ENCODE data around the gene ARHGEF19. TPM values are rescaled to one million over a fixed set of nuclear protein-coding genes. Genes with fewer than 3 reads are reported as not detected.

The ARHGEF19 gene
- total and polyA plus RNA-seq, 10 of the 15 experiments (the other 5 are each of a cell fraction or from before 2014, with no cell fraction given), result 0.15 to 2.9 (median 0.67) TPM; not detected in 1

DNA sequence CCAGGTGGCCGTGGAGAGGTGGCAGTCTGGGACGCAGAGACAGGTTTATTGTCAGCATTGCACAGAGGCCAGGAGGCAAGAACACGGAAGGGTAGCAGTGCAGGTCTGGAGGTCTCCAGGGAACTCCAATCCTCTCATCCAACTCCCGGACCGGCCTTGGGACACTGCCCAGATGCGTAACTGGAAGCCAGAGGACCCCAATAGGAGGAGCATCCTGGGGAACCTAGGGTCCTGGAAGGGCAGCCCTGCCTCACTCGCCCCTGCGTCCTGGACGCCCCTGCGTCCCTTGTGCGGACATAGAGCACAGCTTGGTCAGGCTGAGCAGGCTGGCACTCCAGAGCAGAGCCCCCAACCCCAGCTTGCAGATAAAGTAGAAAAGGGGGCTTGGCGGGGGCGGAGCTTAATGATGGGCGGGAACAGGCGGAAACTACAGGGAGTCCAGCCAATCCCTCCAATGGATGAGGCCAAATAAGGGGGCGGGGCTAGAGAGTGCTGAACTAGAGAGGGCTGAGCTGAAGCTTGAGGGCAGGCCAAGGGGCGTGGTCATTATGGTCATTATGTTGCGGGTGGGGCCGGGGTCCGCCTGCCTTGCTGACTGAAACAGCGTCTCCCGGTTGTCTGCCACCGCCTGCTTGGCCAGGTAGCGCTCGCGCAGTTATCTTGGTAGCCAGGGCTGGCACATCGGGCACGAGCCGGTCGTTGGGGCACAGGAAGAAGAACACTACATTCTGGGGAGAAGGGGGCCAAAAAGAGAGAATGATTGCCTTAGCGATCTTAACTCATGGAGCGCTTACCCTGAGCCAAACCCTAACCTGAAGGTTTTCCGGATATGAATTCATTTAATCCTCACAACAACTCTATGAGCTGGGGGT, 3.7 kb upstream of the ARHGEF19 start:
- intact Hi-C loops (cut with micrococcal nuclease; ENCODE audit: unreplicated experiment) (loop anchor here (1.0 kb wide), 1 partner anchor 10 kb away; no protein-coding TSS in a partner anchor), in situ Hi-C loops (cut with MboI) (no loop called here)
- WGBS (ENCODE audit: insufficient coverage, insufficient replicate concordance, low lambda C conversion rate, missing lambda C conversion rate), result 43% methylated on average over 33 of the region's 33 CpGs
- Histone ChIP-seq H3K79me2 (ENCODE audit: control insufficient read depth, insufficient read depth, low read length) (no peaks in the 10 kb centered on the region), H3K4me1 (ENCODE audit: control insufficient read depth, insufficient read depth, low read length) (peaks cover 5% of the 10 kb centered on the region; the same call in 1 of the 2 replicates), H2AFZ (ENCODE audit: control insufficient read depth, low read depth, low read length) (peak overlapping the region; percentile 76), H3K4me2 (ENCODE audit: control insufficient read depth, insufficient read depth) (peak overlapping the region; percentile 81), H3K9ac (ENCODE audit: control insufficient read depth, insufficient read depth, low read length) (no peak overlapping the region), H4K20me1 (ENCODE audit: control insufficient read depth, insufficient read depth) (no peaks in the 10 kb centered on the region), H3K4me3 (peak overlapping the region; percentile 61; the same call in 1 of the 2 replicates), H3K27ac (ENCODE audit: control insufficient read depth, insufficient read depth) (no peak overlapping the region), H3K27me3 (replicated peaks in 1 of 2; ENCODE audit: control insufficient read depth in 2 of 2, insufficient read depth in 2 of 2, low read length in 1 of 2) (no peaks in the 10 kb centered on the region; a peak in 1 of 4 replicates), H3K9me3 (replicated peaks; ENCODE audit: control insufficient read depth, insufficient read depth, low read length) (no peaks in the 10 kb centered on the region), H3K36me3 (ENCODE audit: control insufficient read depth in 2 of 2, insufficient read depth in 2 of 2, low read length in 1 of 2) (no peaks in the 10 kb centered on the region)
- POLR2A ChIA-PET, result interaction anchor here (0.6 to 2.1 kb wide), 3 partner anchors 9 to 644 kb away, joined by 3 to 15 read pairs (median 6); no protein-coding TSS in a partner anchor
- peak; percentile 26 for DNase-seq (ENCODE audit: low read depth, low spot score)
- SMC1A ChIA-PET (ENCODE audit: uncharacterized antibody, unreplicated experiment), result no interaction called here
- no peak for FAIRE-seq
- CTCF ChIA-PET, result interaction anchor here (0.8 to 1.5 kb wide), 3 partner anchors 9 to 29 kb away, joined by 3 to 4 read pairs (median 3); no protein-coding TSS in a partner anchor
- RAD21 ChIA-PET (ENCODE audit: unreplicated experiment), result interaction anchor here (0.7 to 1.8 kb wide), 7 partner anchors 9 to 147 kb away, joined by 3 to 9 read pairs (median 5); partner anchors contain the start of gene CPLANE2
- peak; percentile 82 for ATAC-seq
- no peak for TF ChIP-seq ZZZ3 (IDR thresholded peaks at IDR 0.05; ENCODE audit: control insufficient read depth, insufficient read length, low read depth)
- no peak for TF ChIP-seq IKZF1 (conservative IDR thresholded peaks at IDR 0.05)
- TF ChIP-seq NFIC (IDR thresholded peaks at IDR 0.05; ENCODE audit: low read depth, low read length), result no peak
- no peak for TF ChIP-seq SIN3A (IDR thresholded peaks at IDR 0.05; ENCODE audit: low read depth, low read length)
- no peak for TF ChIP-seq NBN (IDR thresholded peaks at IDR 0.05)
- TF ChIP-seq, protein P1, sequence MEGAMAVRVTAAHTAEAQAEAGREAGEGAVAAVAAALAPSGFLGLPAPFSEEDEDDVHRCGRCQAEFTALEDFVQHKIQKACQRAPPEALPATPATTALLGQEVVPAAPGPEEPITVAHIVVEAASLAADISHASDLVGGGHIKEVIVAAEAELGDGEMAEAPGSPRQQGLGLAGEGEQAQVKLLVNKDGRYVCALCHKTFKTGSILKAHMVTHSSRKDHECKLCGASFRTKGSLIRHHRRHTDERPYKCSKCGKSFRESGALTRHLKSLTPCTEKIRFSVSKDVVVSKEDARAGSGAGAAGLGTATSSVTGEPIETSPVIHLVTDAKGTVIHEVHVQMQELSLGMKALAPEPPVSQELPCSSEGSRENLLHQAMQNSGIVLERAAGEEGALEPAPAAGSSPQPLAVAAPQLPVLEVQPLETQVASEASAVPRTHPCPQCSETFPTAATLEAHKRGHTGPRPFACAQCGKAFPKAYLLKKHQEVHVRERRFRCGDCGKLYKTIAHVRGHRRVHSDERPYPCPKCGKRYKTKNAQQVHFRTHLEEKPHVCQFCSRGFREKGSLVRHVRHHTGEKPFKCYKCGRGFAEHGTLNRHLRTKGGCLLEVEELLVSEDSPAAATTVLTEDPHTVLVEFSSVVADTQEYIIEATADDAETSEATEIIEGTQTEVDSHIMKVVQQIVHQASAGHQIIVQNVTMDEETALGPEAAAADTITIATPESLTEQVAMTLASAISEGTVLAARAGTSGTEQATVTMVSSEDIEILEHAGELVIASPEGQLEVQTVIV (IDR thresholded peaks at IDR 0.05; ENCODE audit: borderline replicate concordance, partially characterized antibody), result no peak
- TF ChIP-seq TARDBP (IDR thresholded peaks at IDR 0.05; ENCODE audit: borderline replicate concordance), result no peak
- peak; percentile 27 for TF ChIP-seq SP1 (IDR thresholded peaks at IDR 0.05; ENCODE audit: low read depth, low read length)
- TF ChIP-seq, protein P2, sequence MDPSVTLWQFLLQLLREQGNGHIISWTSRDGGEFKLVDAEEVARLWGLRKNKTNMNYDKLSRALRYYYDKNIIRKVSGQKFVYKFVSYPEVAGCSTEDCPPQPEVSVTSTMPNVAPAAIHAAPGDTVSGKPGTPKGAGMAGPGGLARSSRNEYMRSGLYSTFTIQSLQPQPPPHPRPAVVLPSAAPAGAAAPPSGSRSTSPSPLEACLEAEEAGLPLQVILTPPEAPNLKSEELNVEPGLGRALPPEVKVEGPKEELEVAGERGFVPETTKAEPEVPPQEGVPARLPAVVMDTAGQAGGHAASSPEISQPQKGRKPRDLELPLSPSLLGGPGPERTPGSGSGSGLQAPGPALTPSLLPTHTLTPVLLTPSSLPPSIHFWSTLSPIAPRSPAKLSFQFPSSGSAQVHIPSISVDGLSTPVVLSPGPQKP (IDR thresholded peaks at IDR 0.05; ENCODE audit: low read depth, low read length), result no peak
- TF ChIP-seq SREBF2 (IDR thresholded peaks at IDR 0.05; ENCODE audit: low read length), result no peak
- TF ChIP-seq POLR2A (IDR thresholded peaks at IDR 0.05; ENCODE audit: low read depth, low read length), result no peak
- TF ChIP-seq, protein P3, sequence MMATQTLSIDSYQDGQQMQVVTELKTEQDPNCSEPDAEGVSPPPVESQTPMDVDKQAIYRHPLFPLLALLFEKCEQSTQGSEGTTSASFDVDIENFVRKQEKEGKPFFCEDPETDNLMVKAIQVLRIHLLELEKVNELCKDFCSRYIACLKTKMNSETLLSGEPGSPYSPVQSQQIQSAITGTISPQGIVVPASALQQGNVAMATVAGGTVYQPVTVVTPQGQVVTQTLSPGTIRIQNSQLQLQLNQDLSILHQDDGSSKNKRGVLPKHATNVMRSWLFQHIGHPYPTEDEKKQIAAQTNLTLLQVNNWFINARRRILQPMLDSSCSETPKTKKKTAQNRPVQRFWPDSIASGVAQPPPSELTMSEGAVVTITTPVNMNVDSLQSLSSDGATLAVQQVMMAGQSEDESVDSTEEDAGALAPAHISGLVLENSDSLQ (IDR thresholded peaks at IDR 0.05), result peak; percentile 77
- no peak for TF ChIP-seq BACH1 (IDR thresholded peaks at IDR 0.05; ENCODE audit: borderline replicate concordance)
- TF ChIP-seq BCL11A (IDR thresholded peaks at IDR 0.05; ENCODE audit: low read depth, low read length), result no peak
- 0 out of 4 replicates have a peak, but pooled peaks of 1 of the 2 experiments have one; percentile 53 for TF ChIP-seq SRF (IDR thresholded peaks at IDR 0.05; ENCODE audit: low read depth in 2 of 2, low read length in 2 of 2)
- no peak for TF ChIP-seq FOXM1 (IDR thresholded peaks at IDR 0.05; ENCODE audit: low read depth, low read length)
- TF ChIP-seq, protein P4, sequence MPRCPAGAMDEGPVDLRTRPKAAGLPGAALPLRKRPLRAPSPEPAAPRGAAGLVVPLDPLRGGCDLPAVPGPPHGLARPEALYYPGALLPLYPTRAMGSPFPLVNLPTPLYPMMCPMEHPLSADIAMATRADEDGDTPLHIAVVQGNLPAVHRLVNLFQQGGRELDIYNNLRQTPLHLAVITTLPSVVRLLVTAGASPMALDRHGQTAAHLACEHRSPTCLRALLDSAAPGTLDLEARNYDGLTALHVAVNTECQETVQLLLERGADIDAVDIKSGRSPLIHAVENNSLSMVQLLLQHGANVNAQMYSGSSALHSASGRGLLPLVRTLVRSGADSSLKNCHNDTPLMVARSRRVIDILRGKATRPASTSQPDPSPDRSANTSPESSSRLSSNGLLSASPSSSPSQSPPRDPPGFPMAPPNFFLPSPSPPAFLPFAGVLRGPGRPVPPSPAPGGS (IDR thresholded peaks at IDR 0.05; ENCODE audit: borderline replicate concordance, insufficient read depth, low read depth, low read length, poor library complexity, severe bottlenecking), result no peak
- no TSS peak for BruUV-seq (replicated peaks)

All from GM12878 (cell line).